Fibroblast of peridontal ligament (primary cell): ENCODE data around the gene DYNC2H1.
A peak's percentile ranks its signal among the peaks of the same experiment; 100 is the strongest.
"Not testable (repeated sequence)": the region's sequence is repeated elsewhere in the genome, so short reads cannot be mapped to it uniquely, and the experiment has no call there.

Experiments
- DNase-seq: peaks from one replicate; pipeline ENCODE4 v3.0.0-alpha.2; 2010; ENCODE audit errors: extremely low read depth

DYNC2H1 gene

DNA sequence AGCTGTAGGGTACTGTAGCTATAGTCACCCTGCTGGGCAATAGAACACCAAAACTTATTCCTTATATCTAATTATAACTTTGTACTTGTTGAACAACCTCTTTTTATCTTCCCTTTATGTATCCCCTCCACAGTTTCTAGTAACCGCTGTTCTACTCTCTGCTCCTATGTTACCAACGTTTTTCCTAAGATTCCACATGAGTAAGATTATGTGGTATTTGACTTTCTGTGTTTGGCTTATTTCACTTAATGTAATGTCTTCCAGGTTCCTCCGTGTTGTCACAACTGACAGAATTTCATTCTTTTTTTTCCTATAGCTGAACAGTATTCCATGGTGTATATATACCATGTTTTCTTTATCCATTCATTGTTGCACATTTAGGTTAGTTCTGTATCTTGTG is 258.4 kb downstream of the DYNC2H1 start:
- peak; percentile 65 for DNase-seq

DNA sequence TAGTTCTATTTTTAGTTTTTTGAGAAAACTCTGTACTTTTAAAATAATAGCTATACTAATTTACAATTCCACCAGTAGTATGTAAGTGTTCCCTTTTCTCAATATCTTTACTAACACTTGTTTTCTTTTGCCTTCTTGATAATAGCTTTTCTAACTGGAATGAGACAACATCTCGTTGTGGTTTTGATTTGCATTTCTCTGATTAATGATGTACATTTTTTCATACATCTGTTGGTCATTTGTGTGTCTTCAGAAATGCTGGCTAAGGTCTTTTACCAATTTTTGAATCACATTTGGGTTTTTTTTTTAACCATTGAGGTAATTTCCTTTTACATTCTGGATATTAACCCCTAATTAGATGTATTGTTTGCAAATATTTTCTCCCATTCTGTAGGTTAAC is 258.9 kb downstream of the DYNC2H1 start:
- peak; percentile 49 for DNase-seq

- no peak for DNase-seq
These were observed 260.9 kb downstream of the DYNC2H1 start for GRCh38 chr11:103370076-103370475.

DNA sequence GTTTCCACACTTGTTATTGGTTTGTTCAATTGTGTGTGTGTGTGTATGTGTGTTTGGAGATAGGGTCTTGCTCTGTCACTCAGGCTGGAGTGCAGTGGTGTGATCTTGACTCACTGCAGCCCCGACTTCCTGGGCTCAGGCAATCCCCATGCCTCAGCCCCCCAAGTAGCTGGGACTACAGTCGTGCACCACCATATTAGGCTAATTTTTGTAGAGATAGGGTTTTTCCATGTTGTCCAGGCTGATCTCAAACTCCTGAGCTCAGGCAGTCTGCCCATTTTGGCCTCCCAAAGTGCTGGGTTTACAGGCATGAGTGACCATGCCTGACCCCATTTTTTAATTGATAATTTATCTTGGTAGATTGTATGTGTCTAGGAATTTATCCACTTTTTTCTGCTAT is 263.7 kb downstream of the DYNC2H1 start:
- no peak for DNase-seq

DNA sequence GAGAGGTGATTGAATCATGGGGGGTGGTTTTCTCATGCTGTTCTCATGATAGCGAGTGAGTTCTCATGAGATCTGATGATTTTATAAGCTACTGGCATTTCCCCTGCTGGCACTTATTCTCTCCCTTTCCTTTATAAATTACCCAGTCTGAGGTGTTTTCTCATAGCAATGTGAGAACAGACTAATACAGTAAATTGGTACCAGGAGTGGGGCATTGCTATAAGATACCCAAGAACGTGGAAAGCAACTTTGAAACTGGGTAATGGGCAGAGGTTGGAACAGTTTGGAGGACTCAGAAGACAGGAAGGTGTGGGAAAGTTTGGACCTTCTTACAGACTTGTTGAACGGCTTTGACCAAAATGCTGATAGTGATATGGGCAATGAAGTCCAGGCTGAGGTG is 265.0 kb downstream of the DYNC2H1 start:
- DNase-seq = not testable (repeated sequence)

- DNase-seq = peak; percentile 54
These were observed 269.7 kb downstream of the DYNC2H1 start for GRCh38 chr11:103378931-103379330.

DNA sequence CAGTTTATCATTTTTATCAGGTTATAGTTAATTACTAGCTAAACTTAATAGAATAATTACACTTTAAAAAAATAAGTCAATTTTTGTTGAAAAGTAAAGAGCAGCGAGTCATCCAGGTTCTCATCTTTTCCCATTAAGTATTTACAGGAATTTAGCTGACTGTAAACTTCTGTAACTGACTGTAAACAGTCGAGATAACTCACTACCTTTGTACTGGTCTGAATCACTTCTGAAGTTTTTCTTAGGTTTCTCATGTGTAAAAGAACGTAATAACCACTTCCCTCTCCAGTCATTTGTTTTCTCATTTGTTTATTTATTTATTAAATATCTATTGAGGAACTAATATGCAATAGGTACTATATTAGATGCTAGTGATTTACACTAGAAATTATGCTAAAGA is 270.8 kb downstream of the DYNC2H1 start:
- no peak for DNase-seq

DNA sequence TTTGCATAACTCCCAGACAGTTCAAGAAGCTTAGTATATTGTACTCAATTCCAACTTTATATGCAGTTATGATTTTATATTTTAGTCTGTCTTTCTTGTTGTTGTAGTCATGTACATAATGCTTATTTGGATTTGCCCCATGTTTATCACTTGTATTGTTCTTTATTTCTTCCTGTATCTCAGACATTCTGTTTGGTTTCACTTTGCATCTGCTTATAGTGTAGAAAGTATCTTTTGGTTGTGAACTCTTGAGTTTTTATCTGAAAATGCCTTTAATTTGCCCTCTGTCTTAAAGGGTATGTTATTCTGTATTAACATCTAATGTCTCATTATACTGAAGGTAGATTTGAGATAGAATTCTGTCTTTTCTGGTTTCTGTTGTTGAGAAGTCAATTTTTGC is 275.4 kb downstream of the DYNC2H1 start:
- DNase-seq = peak; percentile 28

DNA sequence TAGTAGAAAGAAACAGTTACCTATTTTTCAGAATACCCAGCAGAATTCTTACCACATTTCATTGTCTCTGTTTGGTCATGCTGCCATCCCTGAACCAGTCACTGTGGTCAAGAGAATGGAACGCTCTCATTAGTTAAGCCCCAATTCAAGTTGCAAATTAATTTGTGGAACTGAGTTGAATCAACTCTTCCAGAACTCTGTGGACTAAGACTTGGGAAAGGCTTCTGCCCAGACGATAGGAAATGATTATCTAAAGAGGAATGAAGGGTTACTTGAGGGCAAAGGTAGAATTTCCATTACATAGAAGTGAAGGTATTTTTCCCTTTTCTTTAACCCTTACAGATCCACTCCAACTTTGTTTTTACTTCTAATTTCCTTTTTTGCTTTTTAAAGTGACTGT is 286.4 kb downstream of the DYNC2H1 start:
- DNase-seq = peak; percentile 37

DNA sequence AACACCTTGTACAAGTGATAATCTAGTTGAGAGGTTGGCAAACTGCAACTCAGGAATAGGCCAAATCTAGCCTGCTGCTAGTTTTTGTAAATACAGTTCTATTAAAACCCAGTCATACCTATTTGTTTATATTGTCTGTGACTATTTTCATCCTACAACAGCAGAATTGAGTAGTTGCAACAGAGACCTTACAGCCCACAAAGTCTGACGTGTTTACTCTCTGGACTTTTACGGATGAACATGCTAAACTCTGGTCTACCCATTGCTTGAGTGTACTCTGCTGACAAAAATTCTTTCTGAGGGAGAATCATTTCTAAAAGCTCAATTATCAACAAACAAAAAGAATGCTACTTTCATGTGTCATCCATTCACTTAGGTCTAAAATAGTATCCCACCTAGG is 287.0 kb downstream of the DYNC2H1 start:
- DNase-seq = no peak

DNA sequence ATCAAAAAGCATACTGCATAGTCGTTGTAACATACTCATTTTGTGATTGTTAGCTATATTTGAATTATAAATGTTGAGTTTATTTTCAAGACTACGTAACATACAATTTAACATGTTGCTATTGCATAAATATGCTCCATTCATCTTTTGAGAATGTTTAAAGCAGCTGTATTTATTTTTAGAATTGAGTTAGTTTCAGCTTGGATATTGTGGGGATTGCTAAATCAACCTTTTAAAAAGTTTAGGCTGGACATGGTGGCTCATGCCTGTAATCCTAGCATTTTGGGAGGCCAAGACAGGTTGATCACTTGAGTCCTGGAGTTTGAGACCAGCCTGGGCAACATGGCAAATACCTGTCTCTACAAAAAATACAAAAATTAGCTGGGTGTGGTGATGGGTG is 288.1 kb downstream of the DYNC2H1 start:
- peak; percentile 77 for DNase-seq

DNA sequence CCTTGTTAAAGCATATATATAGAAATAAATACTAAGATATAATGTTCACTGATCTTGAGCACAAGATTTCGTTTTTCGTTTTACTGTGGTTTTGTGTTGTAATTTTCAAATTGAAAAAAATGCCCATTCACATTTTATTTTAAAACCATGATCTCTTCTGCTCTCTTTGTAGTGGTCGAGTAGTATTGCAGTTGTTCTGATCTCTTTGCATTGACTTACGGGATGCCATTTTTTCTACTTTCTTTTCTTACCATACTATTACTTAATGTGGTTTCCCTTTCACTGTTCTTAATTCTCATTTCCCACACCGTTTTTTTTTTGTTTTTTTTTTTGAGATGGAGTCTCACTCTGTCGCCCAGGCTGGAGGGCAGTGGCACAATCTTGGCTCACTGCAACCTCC is 289.6 kb downstream of the DYNC2H1 start:
- DNase-seq = no peak

- no peak for DNase-seq
These were observed 297.1 kb downstream of the DYNC2H1 start for GRCh38 chr11:103406357-103406756.

- no peak for DNase-seq
These were observed 298.4 kb downstream of the DYNC2H1 start for GRCh38 chr11:103407641-103408040.

DNA sequence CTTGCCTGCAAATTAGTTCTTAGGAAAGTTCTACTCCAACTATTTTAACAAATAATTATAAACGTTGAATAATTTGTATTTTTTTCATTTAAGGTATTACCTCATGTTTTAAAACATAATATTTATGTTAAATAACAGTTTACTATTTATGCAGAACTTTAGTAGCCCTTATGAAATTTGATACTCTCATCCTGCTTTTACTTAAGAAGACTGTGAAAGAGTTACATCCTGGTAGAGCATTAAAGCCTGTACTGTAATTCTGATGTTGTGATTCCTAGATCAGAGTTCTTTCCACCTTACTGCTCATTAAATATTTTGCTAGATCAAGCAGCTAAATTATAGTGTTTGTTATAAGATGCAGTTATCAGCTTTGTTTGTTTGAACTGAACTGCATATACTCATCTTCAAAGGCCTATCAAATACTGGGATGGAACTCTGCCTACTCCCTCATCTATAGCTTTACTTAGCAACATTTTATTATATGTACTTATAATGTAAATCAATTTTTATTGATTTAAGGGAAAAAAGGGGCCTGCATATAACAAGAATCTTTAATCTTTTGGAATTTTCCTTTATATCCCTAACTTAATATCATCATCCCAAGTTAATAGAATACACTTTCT is 304.2 kb downstream of the DYNC2H1 start:
- DNase-seq = peak; percentile 41

DNA sequence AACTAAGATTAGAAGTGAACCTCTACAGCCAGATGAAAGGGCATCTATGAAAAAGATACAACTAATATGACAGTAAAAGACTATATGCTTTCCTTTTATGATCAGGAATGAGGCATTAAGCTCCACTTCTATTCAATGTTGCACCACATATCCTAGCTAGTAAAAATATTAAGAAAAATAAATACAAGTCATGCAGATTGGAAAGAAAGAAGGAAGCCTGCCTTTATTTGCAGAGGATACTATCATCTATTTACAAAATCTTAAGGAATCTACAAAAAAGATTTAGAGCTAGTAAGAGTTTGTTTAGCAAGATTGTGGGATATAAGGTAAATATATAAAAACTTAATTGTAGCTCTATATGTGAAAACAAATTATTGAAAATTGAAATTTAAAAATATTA is 308.8 kb downstream of the DYNC2H1 start:
- no peak for DNase-seq

DNA sequence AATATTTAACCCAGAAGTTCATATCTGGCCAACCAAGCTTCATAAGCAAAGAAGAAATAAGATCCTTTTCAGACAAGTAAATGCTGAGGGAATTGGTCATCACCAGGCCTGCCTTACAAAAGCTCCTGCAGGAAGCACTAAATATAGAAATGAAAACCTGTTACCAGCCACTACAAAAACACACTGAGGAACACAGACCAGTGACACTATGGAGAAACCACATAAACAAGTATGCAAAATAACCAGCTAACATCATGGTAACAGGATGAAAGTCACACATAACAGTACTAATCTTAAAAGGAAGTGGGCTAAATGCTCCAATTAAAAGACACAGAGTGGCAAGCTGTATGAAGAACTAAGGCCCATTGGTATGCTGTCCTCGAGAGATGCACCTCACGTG is 311.4 kb downstream of the DYNC2H1 start:
- no peak for DNase-seq

DNA sequence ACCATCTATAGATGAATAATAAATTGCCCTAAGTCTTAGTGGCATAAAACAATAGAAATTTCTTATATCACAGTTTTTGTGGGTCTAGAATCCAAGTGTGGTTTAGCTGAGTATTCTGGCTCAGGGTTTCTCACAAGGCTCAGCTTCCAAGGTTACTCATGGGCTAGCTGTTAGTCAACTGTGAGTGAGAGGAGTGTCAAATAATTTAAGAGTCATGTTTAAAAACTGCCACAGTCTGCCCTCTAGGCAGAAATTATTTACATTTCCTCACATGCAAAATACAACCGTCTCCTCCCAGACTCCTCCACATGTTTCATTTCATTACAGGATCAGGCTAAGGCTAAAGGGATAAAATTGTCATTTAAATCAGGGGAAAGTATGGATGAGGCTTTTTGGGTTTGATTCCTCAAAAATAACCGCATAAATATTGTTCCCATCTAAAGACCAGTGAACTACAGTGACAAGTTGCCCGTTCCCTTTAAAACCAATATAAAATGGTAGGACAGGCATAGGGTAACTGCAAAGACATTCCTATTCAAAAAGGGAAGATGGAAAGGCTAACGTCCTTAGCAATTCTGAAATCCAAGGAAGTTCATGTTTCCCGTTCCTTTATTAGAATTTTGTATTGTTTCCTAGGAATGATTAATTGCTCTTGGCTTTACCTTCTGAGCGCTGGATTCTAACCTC is 324.3 kb downstream of the DYNC2H1 start:
- DNase-seq = peak; percentile 90

- DNase-seq = peak; percentile 25
These were observed 324.8 kb downstream of the DYNC2H1 start for GRCh38 chr11:103434073-103434411.

DNA sequence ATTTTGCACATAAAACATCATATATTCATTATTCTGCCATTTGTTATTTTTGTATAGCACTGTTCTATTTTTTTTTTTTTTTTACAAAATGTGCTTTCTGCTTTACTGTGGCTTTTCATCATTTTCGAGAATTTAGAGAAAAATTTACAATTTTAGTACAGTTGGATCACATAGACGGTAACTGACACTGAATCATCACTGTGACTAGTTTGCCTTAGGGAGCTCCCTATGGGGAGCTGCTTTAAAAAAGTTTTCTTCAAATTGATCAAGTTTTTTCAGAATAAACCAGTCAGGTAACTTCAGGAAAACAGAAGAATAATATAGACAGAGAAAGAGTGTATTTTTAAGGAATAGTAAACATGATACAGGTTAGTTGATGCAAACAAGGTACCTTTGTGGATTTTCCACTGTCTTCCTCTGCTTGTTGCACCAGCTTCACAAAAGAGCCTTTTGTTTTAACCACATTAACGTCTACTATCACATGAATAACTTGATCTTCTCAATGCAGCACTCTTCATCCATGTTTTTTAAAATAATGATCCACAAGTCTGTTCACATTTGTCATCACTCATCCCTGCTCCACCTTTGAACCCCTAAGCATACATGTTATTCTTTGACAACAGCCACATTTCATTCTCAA is 327.0 kb downstream of the DYNC2H1 start:
- no peak for DNase-seq

- no peak for DNase-seq
These were observed 331.8 kb downstream of the DYNC2H1 start for GRCh38 chr11:103441021-103441420.

DNA sequence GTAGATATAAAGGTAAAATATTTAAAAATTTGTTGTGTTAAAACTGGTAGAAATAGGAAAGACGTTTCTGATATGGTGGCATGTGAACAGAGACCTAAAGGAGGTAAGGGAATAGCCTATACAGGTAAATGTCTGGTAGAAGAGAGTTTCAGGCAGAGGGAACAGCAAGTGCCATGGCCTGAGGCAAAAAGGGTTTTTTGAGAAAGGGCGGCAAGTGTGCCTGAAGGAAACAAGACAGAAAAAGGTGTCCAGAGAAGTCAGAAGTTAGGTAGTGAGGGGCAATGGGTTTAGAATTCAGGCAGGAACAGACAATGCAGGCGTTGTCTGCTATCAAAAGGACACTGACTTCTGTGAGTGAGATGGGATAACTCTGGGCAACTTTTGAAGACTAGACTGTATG is 339.7 kb downstream of the DYNC2H1 start:
- no peak for DNase-seq

DNA sequence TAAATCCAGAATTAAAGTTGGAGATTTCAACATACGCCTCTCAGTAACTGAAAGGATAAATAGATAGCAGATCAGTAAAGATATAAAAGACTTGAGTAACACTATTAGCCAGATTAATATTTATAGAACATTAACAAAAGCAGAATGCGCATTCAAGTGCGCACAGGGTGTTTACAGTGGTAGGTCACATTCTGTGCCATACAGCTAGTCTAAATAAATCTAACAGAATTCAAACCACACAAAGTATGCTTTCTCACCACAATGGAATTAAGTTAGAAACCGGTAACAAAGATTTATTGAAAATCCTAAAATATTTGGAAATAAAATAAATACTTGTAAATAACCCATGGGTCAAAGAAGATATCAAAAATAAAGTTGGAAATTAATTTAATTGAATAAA is 341.0 kb downstream of the DYNC2H1 start:
- peak; percentile 24 for DNase-seq
